Astrocyte (in vitro differentiated cells and primary cell): ENCODE measurements around the gene MYOG. TPM values are rescaled to one million over a fixed set of nuclear protein-coding genes. Genes with fewer than 3 reads are reported as not detected.

Experiments used
- DNase-seq: peaks from one replicate; pipeline ENCODE4 v3.0.0-alpha.2; 2010; ENCODE audit warnings: low read depth
- FAIRE-seq: peaks from 2 replicates; lab custom pipeline; 2011; peaks lifted over from hg19 to GRCh38; lab: Jason Lieb, UNC
- H2AFZ ChIP-seq: 2 replicates; pipeline ENCODE4 v1.6.0; 2012; ENCODE audit warnings: low read depth, low read length, inconsistent platforms
- H3K27ac ChIP-seq: 2 replicates; pipeline ENCODE4 v1.5.1; 2011; ENCODE audit warnings: low read depth, low read length, inconsistent platforms
- H3K27me3 ChIP-seq: 2 replicates; pipeline ENCODE4 v1.6.0; 2011; ENCODE audit warnings: low read length, inconsistent platforms; ENCODE audit not compliant: insufficient read depth
- H3K36me3 ChIP-seq: 2 replicates; pipeline ENCODE4 v1.5.1; 2011; ENCODE audit warnings: low read length, inconsistent platforms; ENCODE audit not compliant: insufficient read depth
- H3K4me1 ChIP-seq: 2 replicates; pipeline ENCODE4 v1.5.1; 2011; ENCODE audit warnings: low read length, inconsistent platforms; ENCODE audit not compliant: insufficient read depth
- H3K4me2 ChIP-seq: 2 replicates; pipeline ENCODE4 v1.6.0; 2012; ENCODE audit warnings: low read length, inconsistent platforms
- H3K4me3 ChIP-seq: 2 replicates; pipeline ENCODE4 v1.5.1; 2011; ENCODE audit warnings: low read depth, mild to moderate bottlenecking, low read length, inconsistent platforms; ENCODE audit not compliant: insufficient read depth
- H3K79me2 ChIP-seq: 2 replicates; pipeline ENCODE4 v1.6.0; 2012; ENCODE audit warnings: mild to moderate bottlenecking, low read length, inconsistent platforms; ENCODE audit not compliant: insufficient read depth
- H3K9ac ChIP-seq: 2 replicates; pipeline ENCODE4 v1.6.0; 2012; ENCODE audit warnings: mild to moderate bottlenecking, low read length, inconsistent platforms
- H3K9me3 ChIP-seq: 2 replicates; pipeline ENCODE4 v1.5.1; 2012; ENCODE audit warnings: low read depth, mild to moderate bottlenecking, low read length, inconsistent platforms; ENCODE audit not compliant: insufficient read depth
- H4K20me1 ChIP-seq: 2 replicates; pipeline ENCODE4 v1.6.0; 2012; ENCODE audit warnings: low read length, inconsistent platforms; ENCODE audit not compliant: insufficient read depth
- H3K27ac Mint-ChIP-seq: one replicate; pipeline ENCODE4 v1.8.0; 2021; ENCODE audit warnings: mild to moderate bottlenecking, mixed read lengths; ENCODE audit not compliant: unreplicated experiment
- H3K27me3 Mint-ChIP-seq: one replicate; pipeline ENCODE4 v1.8.0; 2021; ENCODE audit warnings: low read depth, mixed read lengths; ENCODE audit not compliant: unreplicated experiment
- H3K36me3 Mint-ChIP-seq: one replicate; pipeline ENCODE4 v1.8.0; 2021; ENCODE audit warnings: low read depth, mixed read lengths; ENCODE audit not compliant: unreplicated experiment
- H3K4me1 Mint-ChIP-seq: one replicate; pipeline ENCODE4 v1.8.0; 2021; ENCODE audit warnings: low read depth, mixed read lengths; ENCODE audit not compliant: unreplicated experiment
- H3K4me3 Mint-ChIP-seq: one replicate; pipeline ENCODE4 v1.8.0; 2021; ENCODE audit warnings: mild to moderate bottlenecking, moderate library complexity, mixed read lengths; ENCODE audit not compliant: unreplicated experiment
- H3K9me3 Mint-ChIP-seq: one replicate; pipeline ENCODE4 v1.8.0; 2021; ENCODE audit warnings: mild to moderate bottlenecking, mixed read lengths; ENCODE audit not compliant: unreplicated experiment
- EZH2 ChIP-seq: IDR thresholded peaks from 2 replicates; pipeline ENCODE4 v1.6.1; 2012; ENCODE audit warnings: mild to moderate bottlenecking, low read length, inconsistent platforms; ENCODE audit not compliant: insufficient read depth
- total RNA-seq: library from RNA; stranded (reverse); gene quantifications from 2 replicates; pipeline ENCODE4 v1.2.1, GENCODE V29; 2021
- TF ChIP-seq, protein P1 (sequence below): IDR thresholded peaks from 2 replicates; pipeline ENCODE4 v1.5.1; 2011; ENCODE audit warnings: low read depth, mild to moderate bottlenecking, inconsistent platforms, low read length, moderate library complexity; ENCODE audit not compliant: insufficient read depth

Gene MYOG
- total RNA-seq, 1 donor from 2014 or later: not detected

DNA sequence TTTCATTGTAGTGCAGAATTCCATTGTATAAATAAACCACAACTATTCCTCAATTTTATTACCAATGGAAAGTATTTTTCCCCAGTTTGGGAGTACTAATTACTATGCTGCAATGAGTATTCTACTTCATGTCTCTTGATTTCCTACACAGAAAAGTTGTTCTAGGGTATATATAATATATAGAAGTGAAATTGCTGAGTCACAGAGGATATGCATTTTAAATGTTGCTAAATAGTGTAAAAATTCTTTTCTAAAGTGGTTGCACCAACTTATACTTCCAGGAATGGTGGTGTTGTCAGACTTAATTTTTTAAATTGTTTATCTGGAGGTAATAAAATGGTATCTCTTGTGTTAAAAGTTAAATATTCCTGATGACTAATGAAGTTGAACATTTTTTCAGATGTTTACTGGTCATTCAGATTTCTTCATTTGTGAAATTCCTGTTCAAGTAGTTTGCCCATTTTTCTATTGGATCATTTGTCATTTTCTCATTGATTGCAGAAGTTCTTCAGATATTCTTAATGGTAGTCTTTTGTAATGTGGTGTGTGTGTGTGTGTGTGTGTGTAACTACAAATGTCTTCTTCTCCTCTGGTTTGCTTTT is 19.1 kb upstream of the MYOG start:
- H2AFZ ChIP-seq: no peak overlapping the region
- Mint-ChIP-seq H3K36me3 (no peaks in the 10 kb centered on the region), H3K9me3 (peaks cover 12% of the 10 kb centered on the region), H3K4me1 (no peaks in the 10 kb centered on the region), H3K27ac (no peak overlapping the region), H3K27me3 (peaks cover 43% of the 10 kb centered on the region), H3K4me3 (no peak overlapping the region)
- no peaks in the 10 kb centered on the region for H3K79me2 ChIP-seq
- DNase-seq (no peak), FAIRE-seq (no peak)
- no peak overlapping the region for H3K4me2 ChIP-seq
- TF ChIP-seq, protein P1, sequence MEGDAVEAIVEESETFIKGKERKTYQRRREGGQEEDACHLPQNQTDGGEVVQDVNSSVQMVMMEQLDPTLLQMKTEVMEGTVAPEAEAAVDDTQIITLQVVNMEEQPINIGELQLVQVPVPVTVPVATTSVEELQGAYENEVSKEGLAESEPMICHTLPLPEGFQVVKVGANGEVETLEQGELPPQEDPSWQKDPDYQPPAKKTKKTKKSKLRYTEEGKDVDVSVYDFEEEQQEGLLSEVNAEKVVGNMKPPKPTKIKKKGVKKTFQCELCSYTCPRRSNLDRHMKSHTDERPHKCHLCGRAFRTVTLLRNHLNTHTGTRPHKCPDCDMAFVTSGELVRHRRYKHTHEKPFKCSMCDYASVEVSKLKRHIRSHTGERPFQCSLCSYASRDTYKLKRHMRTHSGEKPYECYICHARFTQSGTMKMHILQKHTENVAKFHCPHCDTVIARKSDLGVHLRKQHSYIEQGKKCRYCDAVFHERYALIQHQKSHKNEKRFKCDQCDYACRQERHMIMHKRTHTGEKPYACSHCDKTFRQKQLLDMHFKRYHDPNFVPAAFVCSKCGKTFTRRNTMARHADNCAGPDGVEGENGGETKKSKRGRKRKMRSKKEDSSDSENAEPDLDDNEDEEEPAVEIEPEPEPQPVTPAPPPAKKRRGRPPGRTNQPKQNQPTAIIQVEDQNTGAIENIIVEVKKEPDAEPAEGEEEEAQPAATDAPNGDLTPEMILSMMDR: no peak
- H3K27me3 ChIP-seq: peaks cover 33% of the 10 kb centered on the region
- no peak overlapping the region for H3K4me3 ChIP-seq
- H3K27ac ChIP-seq: no peak overlapping the region
- H3K9me3 ChIP-seq: no peaks in the 10 kb centered on the region
- H3K9ac ChIP-seq: no peak overlapping the region
- H3K36me3 ChIP-seq: no peaks in the 10 kb centered on the region
- no peaks in the 10 kb centered on the region for H4K20me1 ChIP-seq
- no peaks in the 10 kb centered on the region for H3K4me1 ChIP-seq

DNA sequence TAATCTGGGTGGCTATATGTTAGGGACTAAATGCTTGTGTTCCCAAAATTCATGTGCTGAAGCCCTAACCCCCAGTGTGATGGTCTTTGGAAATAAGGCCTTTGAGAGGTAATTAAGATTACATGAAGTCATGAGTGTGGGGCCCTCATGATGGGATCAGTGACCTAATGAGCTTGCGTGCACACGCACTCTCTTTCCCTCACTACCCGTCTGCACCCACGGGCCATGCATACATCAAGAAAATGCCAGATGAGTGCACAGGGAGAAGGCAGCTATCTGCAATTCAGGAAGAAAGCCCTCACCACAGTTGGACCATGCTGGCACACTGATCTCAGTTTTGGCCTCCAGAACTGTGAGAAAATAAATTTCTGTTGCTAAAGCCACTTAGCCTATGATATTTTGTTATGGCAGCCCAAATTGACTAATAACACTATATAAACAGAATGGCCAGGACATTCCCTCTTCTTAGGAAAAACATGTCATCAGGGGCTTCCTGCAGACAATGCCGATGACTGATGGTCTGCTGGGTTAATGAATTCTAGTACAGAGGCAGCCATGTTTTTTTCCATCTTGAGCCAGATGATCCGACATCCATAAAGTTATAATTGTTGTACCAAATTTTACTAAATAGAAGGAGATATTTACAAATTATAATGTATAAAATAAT is 18.1 kb upstream of the MYOG start:
- Histone ChIP-seq H3K36me3 (no peaks in the 10 kb centered on the region), H3K4me1 (no peaks in the 10 kb centered on the region), H3K27ac (no peak overlapping the region), H3K4me2 (no peak overlapping the region), H2AFZ (no peak overlapping the region), H3K9ac (no peak overlapping the region), H3K27me3 (peaks cover 30% of the 10 kb centered on the region), H4K20me1 (no peaks in the 10 kb centered on the region), H3K4me3 (no peak overlapping the region), H3K9me3 (no peaks in the 10 kb centered on the region), H3K79me2 (no peaks in the 10 kb centered on the region)
- Mint-ChIP-seq H3K36me3 (no peaks in the 10 kb centered on the region), H3K27ac (no peak overlapping the region), H3K4me1 (no peaks in the 10 kb centered on the region), H3K27me3 (peaks cover 40% of the 10 kb centered on the region), H3K4me3 (no peak overlapping the region), H3K9me3 (peaks cover 12% of the 10 kb centered on the region)
- TF ChIP-seq EZH2: no peak
- TF ChIP-seq, protein P1: no peak
- no peak for DNase-seq
- FAIRE-seq: no peak

DNA sequence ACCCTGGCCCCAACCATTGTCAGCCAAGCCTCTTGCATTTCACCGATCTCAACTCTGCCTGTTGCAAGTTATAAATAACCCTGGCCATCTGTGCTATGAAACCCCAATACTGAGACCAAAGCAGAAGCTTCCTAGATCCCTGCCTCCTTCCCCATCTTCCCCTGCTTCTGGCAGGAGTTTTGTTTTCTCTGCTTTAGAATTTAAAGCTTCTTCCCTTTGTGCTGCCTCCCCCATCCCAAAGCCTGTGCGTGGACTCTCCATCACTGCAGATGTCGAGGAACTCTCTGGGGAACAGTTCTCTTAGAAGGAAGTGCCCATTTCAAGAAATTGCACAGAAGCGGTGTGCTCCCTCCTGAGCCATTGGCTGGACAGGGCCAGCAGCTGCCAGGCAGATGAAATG is 17.4 kb upstream of the MYOG start:
- Histone ChIP-seq H3K4me2 (no peak overlapping the region), H4K20me1 (no peaks in the 10 kb centered on the region), H3K9ac (no peak overlapping the region), H3K27me3 (peaks cover 29% of the 10 kb centered on the region), H3K27ac (no peak overlapping the region), H3K9me3 (no peaks in the 10 kb centered on the region), H3K4me3 (no peak overlapping the region), H3K36me3 (no peaks in the 10 kb centered on the region), H2AFZ (no peak overlapping the region), H3K79me2 (no peaks in the 10 kb centered on the region), H3K4me1 (no peaks in the 10 kb centered on the region)
- Mint-ChIP-seq H3K36me3 (no peaks in the 10 kb centered on the region), H3K9me3 (peaks cover 12% of the 10 kb centered on the region), H3K4me1 (no peaks in the 10 kb centered on the region), H3K27me3 (peaks cover 37% of the 10 kb centered on the region), H3K27ac (no peak overlapping the region), H3K4me3 (peak overlapping the region; percentile 51)
- FAIRE-seq (no peak), DNase-seq (no peak)
- TF ChIP-seq, protein P1: no peak
- TF ChIP-seq EZH2: no peak
